GM19023 (cell line): ENCODE data around the gene DDX56.

ENCODE experiments used
- ATAC-seq: cut with Tn5 transposase; IDR thresholded peaks from one replicate; pipeline ENCODE4 v1.9.1; 2021; ENCODE audit warnings: mild to moderate bottlenecking, moderate library complexity; ENCODE audit not compliant: unreplicated experiment

DDX56 gene

DNA sequence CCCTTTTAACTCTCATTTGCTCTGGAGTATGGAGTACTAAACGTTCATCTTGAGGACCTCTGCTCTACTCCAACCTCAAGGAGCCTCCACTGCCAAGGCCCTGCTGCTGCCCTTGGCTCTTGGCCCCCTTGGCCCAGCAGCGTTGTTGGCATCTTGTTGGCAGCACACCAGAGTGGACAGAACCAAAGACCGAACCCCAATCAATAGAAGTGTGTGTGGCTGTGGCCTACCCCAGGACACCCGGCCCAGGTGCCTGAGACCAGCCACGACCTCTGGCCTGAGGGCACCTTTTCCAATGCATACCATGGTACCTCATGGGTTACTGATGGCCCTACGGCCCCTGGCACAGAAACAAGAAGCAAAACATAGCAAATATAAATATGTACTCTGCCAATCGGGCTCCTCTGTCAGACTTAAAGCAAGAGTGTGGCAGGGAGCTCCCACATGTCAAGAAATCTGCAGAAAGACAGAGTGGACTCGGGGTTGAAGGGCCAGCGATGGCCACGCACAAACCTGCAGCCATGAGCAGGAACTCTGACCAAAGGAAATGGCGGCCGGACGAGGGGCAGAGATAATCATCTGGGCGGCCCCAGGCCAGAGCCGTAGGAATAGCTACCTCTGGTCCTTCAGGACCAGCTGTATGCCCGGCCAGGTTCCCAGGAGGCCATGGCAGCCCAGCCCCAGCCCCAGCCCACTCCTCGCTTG is 35.5 kb downstream of the DDX56 start:
- ATAC-seq, result no peak

DNA sequence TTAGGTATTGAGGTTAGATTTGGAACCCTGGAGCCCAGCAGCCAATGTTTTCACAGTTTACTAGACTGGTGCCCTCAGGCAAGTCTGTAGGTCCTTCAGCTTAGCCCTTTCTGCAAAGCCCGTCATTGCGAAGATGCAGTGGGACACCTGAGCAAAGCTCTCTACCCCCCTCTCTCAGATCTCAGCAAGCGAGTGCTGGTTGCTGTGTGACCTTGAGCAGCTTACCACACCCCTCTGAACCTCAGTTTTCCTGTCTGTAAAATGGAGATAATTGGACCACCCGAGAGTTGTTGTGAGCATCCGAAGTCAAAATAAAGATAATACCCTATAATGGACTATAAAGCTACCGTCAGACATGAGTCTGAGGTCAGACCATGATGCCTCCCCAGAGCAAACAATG is 36.3 kb downstream of the DDX56 start:
- ATAC-seq, result no peak

DNA sequence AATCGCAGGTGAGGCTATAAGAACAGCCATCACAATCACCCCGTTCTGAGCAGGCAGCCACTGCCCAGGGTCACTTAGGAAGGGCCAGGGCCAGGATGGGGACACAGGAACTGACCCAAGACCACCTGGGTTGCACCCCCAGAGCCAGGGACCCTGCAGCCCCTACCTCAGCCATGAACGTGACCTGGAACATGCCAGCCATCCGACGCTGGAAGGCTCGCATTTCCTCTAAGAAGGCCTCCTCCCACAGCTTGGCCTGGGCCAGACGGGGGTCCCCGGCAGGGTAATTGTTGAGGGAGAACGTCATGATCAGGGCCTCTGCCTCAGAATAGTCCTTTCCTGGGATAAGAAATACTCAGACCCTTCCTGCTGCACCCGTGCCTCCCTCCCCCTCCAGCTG is 37.6 kb downstream of the DDX56 start:
- no peak for ATAC-seq

DNA sequence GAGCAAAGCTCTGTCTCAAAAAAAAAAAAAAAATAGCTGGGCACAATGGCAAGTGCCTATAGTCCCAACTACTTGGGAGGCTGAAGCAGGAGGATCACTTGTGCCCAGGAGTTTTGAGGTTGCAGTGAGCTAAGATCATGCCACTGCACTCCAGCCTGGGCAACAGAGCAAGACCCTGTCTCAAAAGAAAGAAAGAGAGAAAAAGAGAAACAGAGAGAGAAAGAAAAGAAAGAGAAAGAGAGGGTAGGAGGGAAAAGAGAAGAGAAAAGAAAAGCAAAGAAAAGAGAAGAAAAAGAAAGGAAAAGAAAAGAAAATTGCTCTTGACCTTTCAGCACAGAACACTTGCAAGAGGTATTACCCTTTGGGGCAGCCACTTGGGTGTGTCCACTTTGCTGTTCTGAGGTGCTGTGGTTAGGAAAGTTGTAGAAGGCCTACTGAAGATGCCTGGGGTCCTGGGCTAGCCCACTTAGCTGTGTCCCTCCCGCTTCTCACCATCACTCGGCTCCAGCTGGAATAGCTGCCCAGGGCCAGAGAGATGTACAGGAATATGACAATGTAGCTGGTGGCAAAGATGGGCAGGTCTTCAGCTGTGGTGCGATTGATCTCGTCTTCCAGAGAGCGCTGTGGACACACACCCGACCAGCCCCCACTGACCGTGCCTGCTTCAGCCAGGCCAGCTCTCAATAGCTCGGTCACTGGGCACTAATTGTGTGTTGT is 38.2 kb downstream of the DDX56 start:
- no peak for ATAC-seq

DNA sequence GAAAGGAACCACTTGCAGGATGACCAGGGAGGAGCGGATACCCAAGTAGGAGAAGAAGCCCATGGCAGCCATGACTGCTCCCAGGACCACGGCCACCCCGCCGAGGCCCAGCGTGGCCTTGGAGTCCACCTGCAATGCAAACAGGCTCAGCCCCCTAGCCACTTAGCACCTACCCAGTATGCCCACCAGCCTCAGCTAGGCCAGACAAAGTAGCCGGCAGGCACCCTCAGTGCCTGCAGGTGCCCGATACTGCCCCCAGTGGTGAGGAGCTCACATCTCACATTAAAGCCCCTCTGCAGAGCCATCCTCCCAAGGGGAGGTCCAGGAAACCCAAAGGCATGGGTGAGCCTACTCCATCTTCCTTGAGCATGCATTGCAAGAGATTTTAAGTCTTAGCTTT is 39.2 kb downstream of the DDX56 start:
- ATAC-seq, result peak; percentile 60

DNA sequence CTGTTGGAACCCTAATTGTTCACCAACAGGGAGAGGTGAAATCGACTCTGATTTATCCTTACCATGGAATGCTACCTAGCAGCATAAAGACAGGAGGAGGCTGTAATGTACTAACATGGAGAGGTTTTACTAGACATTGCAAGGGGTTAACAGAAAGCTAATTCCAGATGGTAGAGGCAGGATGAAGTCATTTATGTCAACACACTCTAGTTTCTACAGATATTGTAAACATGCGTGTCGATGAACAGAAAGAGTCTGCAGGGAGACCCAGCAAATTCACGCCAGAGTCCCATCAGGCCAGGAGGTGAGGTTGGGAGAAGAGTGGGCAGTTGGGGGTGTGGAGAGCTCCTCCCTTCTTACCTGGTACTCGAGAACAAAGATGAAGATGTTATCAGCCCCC is 39.6 kb downstream of the DDX56 start:
- ATAC-seq, result no peak

DNA sequence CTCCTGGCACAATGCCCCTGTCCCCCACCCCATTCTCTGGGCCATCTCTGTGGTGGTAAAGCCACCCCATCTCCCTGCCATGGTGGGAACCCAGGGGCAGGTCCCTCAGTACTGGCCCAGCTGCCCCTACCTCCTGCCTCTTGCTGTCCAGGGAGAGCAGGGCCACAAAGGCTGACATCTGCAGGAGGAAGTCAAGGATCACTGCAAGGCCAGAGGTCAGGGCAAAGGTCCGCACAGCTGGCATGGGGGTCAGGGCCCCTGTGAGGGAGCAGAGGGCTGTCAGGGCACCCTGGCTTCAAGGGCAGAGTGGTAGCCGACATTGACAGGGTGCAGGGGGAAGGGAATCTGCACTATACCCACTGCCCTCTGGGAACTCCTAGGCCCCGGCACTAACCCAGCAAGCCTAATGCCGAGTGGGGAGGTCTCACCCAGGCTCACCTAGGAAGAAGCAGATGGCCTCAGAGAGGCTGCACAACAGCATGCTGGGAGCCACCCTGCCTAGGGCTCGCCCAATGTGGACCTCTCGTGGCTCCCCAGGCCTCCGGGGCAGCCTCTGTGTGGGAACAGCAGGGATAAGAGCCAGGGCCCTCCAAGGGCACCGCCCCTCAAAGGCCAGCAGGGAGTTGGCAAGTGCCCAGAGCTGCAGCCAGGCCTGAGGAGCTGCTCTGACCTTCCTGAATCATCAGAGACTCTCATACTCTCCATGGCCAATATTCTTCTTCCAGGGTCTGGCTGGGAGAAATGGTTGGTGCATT is 40.2 kb downstream of the DDX56 start:
- ATAC-seq, result no peak

DNA sequence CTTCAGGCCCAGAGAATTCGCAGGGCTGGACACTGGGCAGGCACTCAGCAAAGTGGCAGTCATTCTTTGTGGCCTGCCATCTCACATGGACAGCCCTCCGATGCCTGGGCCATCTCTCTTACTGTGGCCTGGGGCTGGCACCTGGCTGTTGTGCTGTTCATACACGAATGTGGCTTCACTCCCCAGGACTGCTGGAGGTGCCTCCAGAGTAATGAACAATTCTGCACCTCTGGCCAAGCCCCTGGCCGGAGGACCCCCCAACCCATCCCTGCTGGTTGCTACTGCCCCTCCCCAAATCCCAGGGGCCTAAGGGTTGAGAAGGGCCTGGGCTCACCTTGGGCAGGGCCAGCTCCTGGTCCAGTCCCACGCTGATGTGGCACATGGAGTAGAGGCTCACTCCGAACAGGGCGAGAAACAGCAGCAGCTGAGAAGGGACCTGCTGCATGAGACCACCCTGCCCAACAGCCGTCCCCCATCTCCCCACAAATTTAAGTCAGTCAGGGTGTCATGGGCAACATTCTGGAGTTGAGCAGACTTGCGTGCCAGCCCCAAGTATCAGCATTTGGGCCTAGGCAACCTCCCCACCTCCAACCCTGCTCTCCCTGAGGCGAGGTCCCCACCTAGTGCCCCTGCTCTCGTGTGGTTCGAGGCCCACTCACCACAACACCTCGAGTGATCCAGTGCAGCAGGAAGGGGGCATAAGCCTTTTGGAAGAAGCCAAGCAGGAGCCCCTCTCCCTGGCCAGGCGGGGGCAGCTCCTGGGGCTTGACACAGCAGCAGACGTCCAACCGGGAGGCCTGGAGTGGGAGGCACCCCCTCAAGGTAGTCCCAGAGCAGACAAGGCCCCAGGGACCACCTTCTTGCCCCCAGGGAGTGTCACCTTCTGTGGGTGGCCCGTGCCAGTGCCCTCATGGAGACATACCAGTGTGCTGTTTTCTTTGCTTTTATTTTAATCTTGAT is 42.0 kb downstream of the DDX56 start:
- ATAC-seq, result no peak

DNA sequence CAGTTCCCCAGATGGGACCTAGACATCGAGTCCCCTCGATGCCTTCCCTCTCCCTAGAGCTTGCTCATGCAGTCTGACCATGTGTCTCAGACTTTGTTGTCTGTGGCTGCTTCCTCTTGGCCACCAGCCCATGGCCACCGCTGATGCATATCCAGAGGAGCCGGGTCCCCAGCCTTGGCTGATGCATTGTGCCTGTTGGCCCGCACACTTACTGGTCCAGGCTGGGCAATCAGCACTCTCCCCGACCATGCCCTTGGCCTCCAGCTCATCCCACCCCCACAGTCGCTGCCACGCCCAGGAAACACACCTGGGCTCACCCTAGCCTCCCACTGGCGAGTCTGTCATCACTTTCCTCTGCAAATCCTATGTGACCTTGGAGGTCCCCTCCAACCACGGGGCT is 42.7 kb downstream of the DDX56 start:
- no peak for ATAC-seq

DNA sequence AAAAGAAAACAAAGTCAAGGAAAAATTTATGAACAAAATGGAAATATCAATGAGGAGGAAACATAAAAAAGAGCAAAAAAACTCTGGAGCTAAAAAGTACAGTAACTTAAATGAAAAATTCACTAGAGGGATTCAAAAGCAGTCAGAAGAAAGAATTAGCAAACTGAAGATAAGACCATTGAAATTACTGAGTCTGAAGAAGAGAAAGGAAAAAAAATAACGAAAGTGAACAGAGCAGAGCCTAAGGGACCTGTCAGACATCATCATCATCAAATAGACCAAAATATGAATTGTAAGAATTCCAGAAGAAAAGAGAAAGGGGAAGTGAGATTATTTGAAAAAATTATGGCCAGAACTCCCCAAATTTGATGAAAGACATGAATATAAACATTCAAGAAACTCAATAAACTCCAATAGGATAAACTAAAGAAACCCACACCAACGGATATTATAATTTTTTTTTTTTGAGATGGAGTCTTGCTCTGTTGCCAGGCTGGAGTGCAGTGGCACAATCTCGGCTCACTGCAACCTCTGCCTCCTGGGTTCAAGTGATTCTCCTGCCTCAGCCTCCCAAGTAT is 48.8 kb downstream of the DDX56 start:
- ATAC-seq, result no peak

DNA sequence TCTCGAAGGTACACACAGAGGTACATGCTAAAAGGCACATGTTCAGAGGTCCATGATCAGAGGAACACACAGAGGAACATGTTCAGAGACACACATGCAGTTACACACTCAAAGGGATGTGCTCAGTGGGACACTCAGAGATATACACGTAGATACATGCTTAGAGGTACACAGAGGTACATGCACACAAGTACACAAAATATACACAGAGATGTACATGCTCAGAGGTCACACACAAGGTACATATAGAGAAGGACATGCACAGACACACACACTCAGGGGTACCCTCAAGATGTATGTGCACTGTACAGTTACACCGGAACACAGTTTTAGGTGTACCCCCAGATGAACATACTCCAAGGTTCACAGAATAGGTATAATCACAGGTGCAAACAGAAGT is 51.4 kb downstream of the DDX56 start:
- ATAC-seq, result no peak

DNA sequence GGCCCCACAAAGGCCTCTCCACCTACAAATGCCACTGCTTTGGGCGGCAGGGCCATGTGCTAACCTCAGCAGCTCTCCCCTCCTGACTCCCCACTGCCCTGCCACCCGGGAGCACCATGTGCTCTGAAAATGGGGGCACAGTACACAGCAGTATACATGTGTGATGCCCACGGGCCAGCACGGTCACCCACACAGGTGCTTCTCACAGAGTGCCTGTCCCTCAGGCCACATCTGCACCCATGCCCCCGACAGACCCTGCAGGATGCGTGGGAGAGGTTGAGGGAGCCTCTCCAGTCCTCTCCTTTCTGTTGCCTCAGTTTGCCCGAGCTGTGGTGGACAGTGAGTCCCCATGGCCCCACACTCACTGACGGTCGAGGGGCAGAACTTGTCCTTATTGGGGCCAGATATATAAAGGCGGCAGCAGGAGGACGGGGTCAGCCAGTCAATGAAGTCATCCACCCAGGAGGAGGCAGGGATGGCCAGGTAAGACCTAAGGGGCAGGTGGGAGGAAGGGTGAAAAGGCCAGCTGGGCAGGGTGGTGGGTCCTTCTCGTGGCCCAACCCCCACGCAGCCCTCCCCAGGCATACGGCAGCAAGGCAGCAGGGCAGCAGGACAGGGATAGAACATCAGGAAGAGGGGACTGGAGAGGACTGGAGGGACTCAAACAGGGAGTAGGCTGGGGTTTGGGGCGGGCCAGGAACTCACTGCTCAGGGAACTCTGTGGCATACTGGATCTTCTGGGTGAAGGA is 52.2 kb downstream of the DDX56 start:
- no peak for ATAC-seq

DNA sequence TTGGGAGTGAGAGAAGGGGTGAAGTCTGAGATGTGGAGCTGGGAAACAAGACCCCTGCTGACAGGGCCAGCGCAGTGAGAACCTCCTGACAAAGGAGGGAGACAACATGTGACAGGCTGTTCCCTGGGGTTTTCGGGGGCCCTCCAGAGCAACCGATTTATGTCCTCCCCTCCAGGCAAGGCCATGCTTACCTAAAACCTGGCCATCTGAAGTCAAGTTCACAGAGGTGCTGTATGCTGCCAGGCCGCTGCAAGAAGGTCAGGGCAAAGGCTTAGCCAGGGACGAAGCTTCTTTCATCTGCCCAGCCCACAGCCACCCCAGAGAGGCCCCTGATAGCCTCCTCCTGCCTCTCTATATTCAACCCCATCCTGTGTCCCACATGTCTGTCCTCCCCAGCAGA is 53.1 kb downstream of the DDX56 start:
- no peak for ATAC-seq

DNA sequence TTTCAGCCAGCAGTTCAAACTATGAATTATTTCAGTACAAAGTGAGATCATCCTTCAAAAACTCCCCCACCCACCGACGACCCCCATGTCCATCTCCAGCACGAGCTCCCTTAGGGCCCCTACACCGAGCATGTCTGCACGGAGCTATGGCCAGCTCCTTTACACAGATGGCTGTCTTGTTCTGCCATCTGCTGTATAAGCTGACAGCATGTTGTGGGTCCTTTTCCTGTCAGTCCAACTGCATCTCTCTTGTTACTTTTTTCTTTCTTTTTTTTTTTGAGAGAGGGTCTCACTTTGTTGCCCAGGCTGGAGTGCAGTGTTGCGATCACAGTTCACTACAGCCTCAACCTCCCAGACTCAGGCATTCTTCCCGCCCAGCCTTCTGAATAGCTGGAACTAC is 54.2 kb downstream of the DDX56 start:
- ATAC-seq, result no peak

DNA sequence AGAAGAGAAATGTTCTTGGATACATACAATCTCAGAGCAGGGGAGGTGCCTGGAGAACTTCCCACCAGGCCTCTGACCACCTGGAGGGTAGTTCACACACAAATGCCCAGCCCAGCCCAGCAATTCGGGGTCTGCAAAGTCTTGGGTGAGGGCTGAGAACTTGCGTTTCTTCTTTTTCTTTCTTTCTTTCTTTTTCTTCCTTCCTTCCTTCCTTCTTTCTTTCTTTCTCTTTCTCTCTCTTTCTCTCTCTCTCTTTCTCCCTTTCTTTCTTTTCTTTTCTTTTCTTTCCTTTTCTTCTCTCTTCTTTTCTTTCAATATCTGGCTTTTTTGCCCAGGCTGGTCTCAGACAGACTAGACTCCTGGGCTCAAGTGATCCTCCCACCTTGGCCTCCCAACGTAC is 54.9 kb downstream of the DDX56 start:
- ATAC-seq, result no peak

DNA sequence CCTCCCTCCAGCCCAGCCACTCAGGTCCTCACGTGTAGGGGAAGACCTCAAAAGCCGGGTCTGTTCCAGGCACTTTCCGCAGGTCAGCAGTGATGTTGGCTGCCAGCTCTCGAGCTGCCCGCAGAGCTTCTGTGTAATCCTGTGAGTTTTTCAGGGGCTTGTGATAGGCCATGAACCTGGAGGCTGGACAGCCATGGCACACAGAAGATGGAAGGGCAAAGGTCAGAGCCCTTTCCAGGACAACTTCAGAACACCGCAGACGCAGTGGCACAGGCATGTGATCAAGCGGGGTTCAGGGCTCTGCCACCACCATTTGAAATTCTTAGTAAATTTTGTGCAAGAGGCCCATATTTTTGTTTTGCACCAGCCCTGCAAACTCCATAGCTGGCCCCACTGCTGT is 56.5 kb downstream of the DDX56 start:
- no peak for ATAC-seq
